Astrocyte (in vitro differentiated cells and primary cell): Measurements from ENCODE around the gene IFNA10.

Source experiments
- CTCF ChIP-seq: IDR thresholded peaks from 2 replicates; pipeline ENCODE4 v1.5.1; 2011; ENCODE audit warnings: low read depth, mild to moderate bottlenecking, inconsistent platforms, low read length, moderate library complexity; ENCODE audit not compliant: insufficient read depth
- EZH2 ChIP-seq: IDR thresholded peaks from 2 replicates; pipeline ENCODE4 v1.6.1; 2012; ENCODE audit warnings: mild to moderate bottlenecking, low read length, inconsistent platforms; ENCODE audit not compliant: insufficient read depth

- TF ChIP-seq CTCF, result no peak
- TF ChIP-seq EZH2, result no peak
Measured at GRCh38 chr9:21239911-21240310, 33.0 kb upstream of the IFNA10 start, which contains the start of gene IFNA14.
